HEK293T (cell line): ENCODE measurements around the gene RIBC1.

Source experiments
- CTCF ChIA-PET: fragments of 350-600 bp; formaldehyde crosslinking; extraction: SDS; loops from one replicate; lab custom pipeline; 2021; ENCODE audit warnings: antibody characterized with exemption, inconsistent platforms; lab: Yijun Ruan, JAX
- POLR2A ChIA-PET: fragments of 350-600 bp; formaldehyde crosslinking; extraction: SDS; loops from one replicate; lab custom pipeline; 2020; ENCODE audit warnings: antibody characterized with exemption, inconsistent platforms; lab: Yijun Ruan, JAX
- DNase-seq: peaks from one replicate; pipeline ENCODE4 v3.0.0; 2012; ENCODE audit warnings: mixed read lengths; ENCODE audit errors: extremely low spot score
- ARNT ChIP-seq: fragments of 450-650 bp; IDR thresholded peaks from 2 replicates; pipeline ENCODE4 v1.6.1; 2017; ENCODE audit warnings: mild to moderate bottlenecking
- BHLHE40 ChIP-seq: fragments of 450-650 bp; IDR thresholded peaks from 2 replicates; pipeline ENCODE4 v1.6.1; 2016; ENCODE audit warnings: mild to moderate bottlenecking, moderate library complexity, borderline replicate concordance
- CTBP1 ChIP-seq: fragments of 450-650 bp; IDR thresholded peaks from 2 replicates; pipeline ENCODE4 v1.6.1; 2016; ENCODE audit warnings: borderline replicate concordance
- ELF4 ChIP-seq: fragments of 450-650 bp; IDR thresholded peaks from 2 replicates; pipeline ENCODE4 v1.6.1; 2017; ENCODE audit warnings: antibody characterized with exemption
- FOXA1 ChIP-seq: fragments of 450-650 bp; IDR thresholded peaks from 2 replicates; pipeline ENCODE4 v1.6.1; 2016; ENCODE audit warnings: mild to moderate bottlenecking
- FOXK2 ChIP-seq: fragments of 450-650 bp; IDR thresholded peaks from 2 replicates; pipeline ENCODE4 v1.6.1; 2016; ENCODE audit warnings: mild to moderate bottlenecking
- FOXM1 ChIP-seq: fragments of 450-650 bp; IDR thresholded peaks from 2 replicates; pipeline ENCODE4 v1.6.1; 2017; ENCODE audit warnings: mild to moderate bottlenecking, borderline replicate concordance
- HDGF ChIP-seq: fragments of 450-650 bp; IDR thresholded peaks from 2 replicates; pipeline ENCODE4 v1.6.1; 2017; ENCODE audit warnings: antibody characterized with exemption, borderline replicate concordance
- L3MBTL2 ChIP-seq: fragments of 450-650 bp; conservative IDR thresholded peaks from 2 replicates; pipeline ENCODE4 v1.6.1; 2016; ENCODE audit warnings: mild to moderate bottlenecking
- LEF1 ChIP-seq: fragments of 450-650 bp; IDR thresholded peaks from 2 replicates; pipeline ENCODE4 v1.6.1; 2017; ENCODE audit warnings: mild to moderate bottlenecking, borderline replicate concordance
- NFRKB ChIP-seq: fragments of 450-650 bp; IDR thresholded peaks from 2 replicates; pipeline ENCODE4 v1.6.1; 2016; ENCODE audit warnings: mild to moderate bottlenecking, moderate library complexity
- SP1 ChIP-seq: fragments of 450-650 bp; IDR thresholded peaks from 2 replicates; pipeline ENCODE4 v1.6.1; 2017
- SUZ12 ChIP-seq: fragments of 450-650 bp; IDR thresholded peaks from 2 replicates; pipeline ENCODE4 v1.6.1; 2016; ENCODE audit warnings: mild to moderate bottlenecking
- TARDBP ChIP-seq: fragments of 450-650 bp; IDR thresholded peaks from 2 replicates; pipeline ENCODE4 v1.6.1; 2016
- ZNF384 ChIP-seq: fragments of 450-650 bp; IDR thresholded peaks from 2 replicates; pipeline ENCODE4 v1.6.1; 2016
- TF ChIP-seq, protein P1 (sequence below): fragments of 450-650 bp; IDR thresholded peaks from 2 replicates; pipeline ENCODE4 v1.6.1; 2016

Gene RIBC1

DNA sequence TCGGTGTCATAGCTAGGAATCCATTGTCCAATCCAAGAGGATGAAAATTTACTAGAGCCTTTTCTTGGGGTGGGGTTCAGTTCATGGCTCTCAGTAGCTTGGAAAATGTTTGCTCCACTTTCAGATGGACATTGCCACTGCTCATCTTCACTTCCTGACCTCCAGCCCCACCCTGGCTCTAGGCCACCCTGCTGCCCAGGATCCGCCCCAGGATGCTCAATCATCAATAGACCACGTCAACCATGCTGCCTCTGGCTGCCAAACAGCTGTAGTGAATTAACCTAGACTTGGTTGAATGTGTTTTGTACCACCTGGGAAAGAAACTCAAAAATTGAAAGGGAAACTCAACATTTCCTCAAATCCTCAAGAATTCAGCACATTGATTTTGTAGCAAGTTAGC, 48.7 kb downstream of the RIBC1 start:
- no peak for TF ChIP-seq FOXK2
- no peak for TF ChIP-seq NFRKB
- TF ChIP-seq SUZ12 = no peak
- TF ChIP-seq TARDBP = no peak
- TF ChIP-seq HDGF = no peak
- no peak for TF ChIP-seq ZNF384
- TF ChIP-seq CTBP1 = no peak
- no peak for TF ChIP-seq L3MBTL2
- ChIA-PET POLR2A (no interaction called here), CTCF (no interaction called here)
- no peak for DNase-seq

DNA sequence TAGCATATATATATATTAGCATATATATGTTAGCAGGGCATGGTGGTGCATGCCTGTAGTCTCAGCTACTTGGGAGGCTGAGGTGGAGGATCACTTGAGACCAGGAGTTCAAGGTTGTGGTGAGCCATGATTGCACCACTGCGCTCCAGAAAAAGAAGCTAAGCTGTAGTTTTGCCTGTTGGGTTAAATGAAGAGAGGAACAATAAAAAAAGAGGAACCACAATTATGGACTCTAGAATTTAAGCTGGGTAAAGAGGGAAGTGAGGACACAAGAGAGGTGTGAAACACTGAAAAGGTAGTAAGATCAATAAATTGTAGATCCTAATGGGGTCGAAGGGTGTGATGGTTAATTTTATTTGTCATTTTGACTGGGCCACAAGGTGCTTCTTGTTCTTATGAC, 52.0 kb downstream of the RIBC1 start:
- DNase-seq = no peak
- TF ChIP-seq SP1 = no peak
- no peak for TF ChIP-seq HDGF
- TF ChIP-seq ZNF384 = no peak
- TF ChIP-seq SUZ12 = no peak
- no peak for TF ChIP-seq FOXM1
- TF ChIP-seq TARDBP = no peak
- no peak for TF ChIP-seq FOXK2
- TF ChIP-seq ARNT = no peak
- no peak for TF ChIP-seq NFRKB
- no peak for TF ChIP-seq CTBP1
- no peak for TF ChIP-seq LEF1
- no peak for TF ChIP-seq FOXA1
- TF ChIP-seq BHLHE40 = no peak
- TF ChIP-seq L3MBTL2 = no peak
- TF ChIP-seq, protein P1, sequence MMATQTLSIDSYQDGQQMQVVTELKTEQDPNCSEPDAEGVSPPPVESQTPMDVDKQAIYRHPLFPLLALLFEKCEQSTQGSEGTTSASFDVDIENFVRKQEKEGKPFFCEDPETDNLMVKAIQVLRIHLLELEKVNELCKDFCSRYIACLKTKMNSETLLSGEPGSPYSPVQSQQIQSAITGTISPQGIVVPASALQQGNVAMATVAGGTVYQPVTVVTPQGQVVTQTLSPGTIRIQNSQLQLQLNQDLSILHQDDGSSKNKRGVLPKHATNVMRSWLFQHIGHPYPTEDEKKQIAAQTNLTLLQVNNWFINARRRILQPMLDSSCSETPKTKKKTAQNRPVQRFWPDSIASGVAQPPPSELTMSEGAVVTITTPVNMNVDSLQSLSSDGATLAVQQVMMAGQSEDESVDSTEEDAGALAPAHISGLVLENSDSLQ = no peak
- no peak for TF ChIP-seq ELF4
- CTCF ChIA-PET = no interaction called here
- POLR2A ChIA-PET = no interaction called here

DNA sequence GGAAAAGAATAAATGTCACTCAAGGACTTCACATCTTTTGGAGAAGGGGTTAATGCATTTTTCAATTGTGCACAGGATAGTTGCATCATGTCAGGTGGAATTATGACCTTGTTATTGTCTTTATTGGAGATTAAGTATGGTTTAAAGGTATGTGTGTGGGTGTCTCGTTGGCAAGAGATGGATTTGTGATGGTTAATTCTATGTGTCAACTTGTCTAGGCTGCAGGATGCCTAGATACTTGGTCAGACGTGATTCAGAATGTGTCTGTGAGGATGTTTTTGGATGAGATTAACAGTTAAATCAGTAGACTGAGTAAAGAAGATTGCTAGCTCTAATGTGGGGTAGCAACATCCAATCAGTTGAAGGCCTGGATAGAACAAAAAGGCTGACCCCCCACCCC, 53.7 kb downstream of the RIBC1 start:
- TF ChIP-seq TARDBP = no peak
- DNase-seq = no peak
- ChIA-PET CTCF (no interaction called here), POLR2A (no interaction called here)

DNA sequence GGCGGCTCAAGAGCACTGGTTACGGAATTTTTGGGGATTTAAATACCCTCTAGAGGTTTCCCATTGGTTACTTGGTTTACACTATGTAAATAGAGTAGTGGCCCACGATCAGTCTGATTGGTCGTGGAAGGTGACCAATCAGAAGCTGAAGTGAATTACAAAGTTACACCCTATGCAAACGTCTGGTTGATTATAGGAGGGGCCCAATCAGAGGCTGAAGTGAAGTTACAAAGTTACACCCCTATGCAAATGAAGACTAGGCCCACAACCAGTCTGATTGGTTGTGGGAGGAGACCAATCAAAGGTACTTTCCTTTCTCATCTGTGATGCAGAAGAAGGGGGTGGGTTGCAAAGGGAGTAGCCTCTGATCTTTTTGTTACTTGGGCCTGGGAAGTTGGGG, 56.6 kb downstream of the RIBC1 start:
- ChIA-PET CTCF (no interaction called here), POLR2A (no interaction called here)
- TF ChIP-seq, protein P1 = no peak
- TF ChIP-seq ZNF384 (no peak), BHLHE40 (no peak), CTBP1 (no peak), FOXK2 (no peak), FOXA1 (no peak), NFRKB (no peak), ARNT (no peak), FOXM1 (no peak)
- no peak for DNase-seq
